OCI-LY7 (cell line): Measurements from ENCODE around the gene PIGZ. TPM values are rescaled to one million over a fixed set of nuclear protein-coding genes. Genes with fewer than 3 reads are reported as not detected.
A peak's percentile ranks its signal among the peaks of the same experiment; 100 is the strongest.

Experiments used
- BruUV-seq: library from RNA; stranded (reverse); fragments of 400-500 nt; replicated peaks from 2 replicates; lab custom pipeline; 2021; lab: Mats Ljungman, UMichigan
- CTCF ChIA-PET: fragments of 300-600 bp; sonication (Branson Sonifier 250); formaldehyde crosslinking; loops from one replicate; lab custom pipeline; 2022; ENCODE audit warnings: antibody characterized with exemption; ENCODE audit not compliant: unreplicated experiment; lab: Charles Lee
- POLR2A ChIA-PET: fragments of 300-600 bp; sonication (Branson Sonifier 250); formaldehyde crosslinking; loops from one replicate; lab custom pipeline; 2022; ENCODE audit warnings: antibody characterized with exemption; lab: Charles Lee
- DNase-seq: peaks from one replicate; pipeline ENCODE4 v3.0.0-alpha.2; 2015; ENCODE audit warnings: low spot score
- H2AFZ ChIP-seq: fragments of 200-600 bp; sonication (generic), shearing (Covaris generic); 2 replicates; pipeline ENCODE4 v1.6.1; 2014; ENCODE audit warnings: mild to moderate bottlenecking, antibody characterized with exemption, low read length, moderate library complexity
- H3K27ac ChIP-seq: fragments of 200-600 bp; sonication (generic); 2 replicates; pipeline ENCODE4 v1.5.1; 2014; ENCODE audit warnings: mixed run types, low read depth, mild to moderate bottlenecking, moderate library complexity, low read length, inconsistent platforms; ENCODE audit not compliant: poor library complexity, severe bottlenecking
- H3K36me3 ChIP-seq: fragments of 200-600 bp; sonication (generic); 2 replicates; pipeline ENCODE4 v1.6.1; 2014; ENCODE audit warnings: mild to moderate bottlenecking, antibody characterized with exemption, low read length, moderate library complexity, mixed read lengths; ENCODE audit not compliant: insufficient read depth
- H3K4me1 ChIP-seq: fragments of 200-600 bp; sonication (generic); 2 replicates; pipeline ENCODE4 v1.5.1; 2014; ENCODE audit warnings: mild to moderate bottlenecking, low read length; ENCODE audit not compliant: insufficient read depth, poor library complexity, severe bottlenecking
- H3K4me2 ChIP-seq: fragments of 200-600 bp; sonication (generic); 2 replicates; pipeline ENCODE4 v1.6.1; 2014; ENCODE audit warnings: mild to moderate bottlenecking, low read length
- H3K4me3 ChIP-seq: fragments of 200-600 bp; sonication (generic); 2 replicates; pipeline ENCODE4 v1.5.1; 2014; ENCODE audit warnings: mild to moderate bottlenecking, low read depth, low read length; ENCODE audit not compliant: poor library complexity, severe bottlenecking
- H3K79me2 ChIP-seq: fragments of 200-600 bp; sonication (generic); 2 replicates; pipeline ENCODE4 v1.6.1; 2016; ENCODE audit warnings: low read depth, mild to moderate bottlenecking, low read length, moderate library complexity, mixed read lengths; ENCODE audit not compliant: insufficient read depth
- H3K9me2 ChIP-seq: fragments of 200-600 bp; sonication (generic); 2 replicates; pipeline ENCODE4 v1.6.1; 2016; ENCODE audit warnings: mild to moderate bottlenecking, low read length, mixed read lengths; ENCODE audit not compliant: insufficient read depth
- H3K9me3 ChIP-seq: fragments of 200-600 bp; sonication (generic); 2 replicates; pipeline ENCODE4 v1.6.1; 2014; ENCODE audit warnings: mild to moderate bottlenecking, mixed run types, low read length, mixed read lengths
- H4K20me1 ChIP-seq: fragments of 200-600 bp; sonication (generic); 2 replicates; pipeline ENCODE4 v1.6.1; 2014; ENCODE audit warnings: mild to moderate bottlenecking, antibody characterized with exemption, low read length, moderate library complexity, mixed read lengths; ENCODE audit not compliant: insufficient read depth
- CTCF ChIP-seq: fragments of 200-600 bp; sonication (generic); conservative IDR thresholded peaks from 2 replicates; pipeline ENCODE4 v1.5.1; 2014; ENCODE audit warnings: mild to moderate bottlenecking, antibody characterized with exemption, low read length, moderate library complexity, mixed read lengths
- EZH2phosphoT487 ChIP-seq: fragments of 200-600 bp; sonication (generic); IDR thresholded peaks from 2 replicates; pipeline ENCODE4 v1.6.1; 2018; ENCODE audit warnings: low read depth, borderline replicate concordance, mild to moderate bottlenecking, mixed run types, antibody characterized with exemption, low read length, moderate library complexity, mixed read lengths
- intact Hi-C: fragments of 100-400 bp; cut with micrococcal nuclease; formaldehyde crosslinking; loops from one replicate; pipeline ENCODE4 v1.10.0; 2022; ENCODE audit not compliant: unreplicated experiment
- total RNA-seq, 2 experiments: library from RNA; depleted of rRNA in 1 of 2; stranded (reverse); fragments of >200 nt in 1 of 2; shearing (Covaris generic) in 1 of 2; gene quantifications; 2 replicates each; pipeline ENCODE4 v1.2.3, GENCODE V29; 2014 to 2022

PIGZ gene
- total RNA-seq, 2 experiments from 2014 or later, result not detected

DNA sequence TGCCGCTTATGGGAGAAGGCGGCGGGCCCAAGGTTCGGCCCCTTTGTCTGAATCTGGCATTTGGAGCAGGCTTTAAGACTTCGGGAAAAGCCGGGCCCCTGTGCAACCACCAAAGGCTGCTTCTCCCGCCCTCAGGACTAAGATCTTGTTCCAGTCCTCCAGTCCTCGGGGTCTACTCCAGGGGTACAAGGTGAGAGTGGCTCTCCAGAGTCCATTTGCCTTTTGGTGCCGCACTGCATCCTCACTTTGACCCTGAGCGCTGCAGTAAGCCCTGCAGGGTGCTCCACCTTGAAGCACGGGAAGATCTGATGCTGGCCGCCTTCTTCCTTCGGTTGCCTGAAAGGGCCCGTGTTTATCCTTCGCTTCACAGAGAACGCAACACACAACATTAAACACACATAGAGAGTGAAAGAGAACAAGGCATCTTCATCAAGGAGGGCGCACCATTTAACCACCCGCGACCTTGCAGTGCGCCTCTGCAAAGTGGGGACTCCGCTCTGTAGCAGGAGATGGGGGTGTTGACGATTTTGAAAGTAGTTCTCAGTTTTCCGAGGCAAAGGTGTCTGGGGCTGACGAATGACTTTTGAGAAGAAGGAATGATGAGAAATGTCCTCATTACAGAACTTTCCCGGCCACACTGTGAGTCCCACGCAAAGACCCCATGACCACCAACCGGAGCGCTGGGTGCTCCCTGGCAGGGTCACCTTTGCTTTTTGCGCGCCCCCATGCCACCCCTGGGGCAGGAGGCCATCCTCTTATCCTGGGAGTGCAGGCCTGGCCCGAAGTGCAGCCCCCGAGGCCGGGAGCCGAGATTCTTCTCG is 1.0 kb downstream of the PIGZ start:
- Histone ChIP-seq H3K4me2 (peak overlapping the region; percentile 42; the same call in 1 of the 2 replicates), H3K4me3 (no peak overlapping the region), H3K9me3 (no peaks in the 10 kb centered on the region), H4K20me1 (no peaks in the 10 kb centered on the region), H3K79me2 (no peaks in the 10 kb centered on the region), H3K4me1 (peaks cover 15% of the 10 kb centered on the region), H2AFZ (no peak overlapping the region), H3K36me3 (no peaks in the 10 kb centered on the region), H3K27ac (no peak overlapping the region), H3K9me2 (no peaks in the 10 kb centered on the region)
- TF ChIP-seq CTCF, result no peak
- no peak for TF ChIP-seq EZH2phosphoT487
- ChIA-PET CTCF (no interaction called here), POLR2A (no interaction called here)
- no peak for DNase-seq
- intact Hi-C loops, result loop anchor here (10.0 kb wide), 1 partner anchor 253 kb away; the partner anchor contains the start of genes CEP19 and PIGX
- no TSS peak for BruUV-seq

DNA sequence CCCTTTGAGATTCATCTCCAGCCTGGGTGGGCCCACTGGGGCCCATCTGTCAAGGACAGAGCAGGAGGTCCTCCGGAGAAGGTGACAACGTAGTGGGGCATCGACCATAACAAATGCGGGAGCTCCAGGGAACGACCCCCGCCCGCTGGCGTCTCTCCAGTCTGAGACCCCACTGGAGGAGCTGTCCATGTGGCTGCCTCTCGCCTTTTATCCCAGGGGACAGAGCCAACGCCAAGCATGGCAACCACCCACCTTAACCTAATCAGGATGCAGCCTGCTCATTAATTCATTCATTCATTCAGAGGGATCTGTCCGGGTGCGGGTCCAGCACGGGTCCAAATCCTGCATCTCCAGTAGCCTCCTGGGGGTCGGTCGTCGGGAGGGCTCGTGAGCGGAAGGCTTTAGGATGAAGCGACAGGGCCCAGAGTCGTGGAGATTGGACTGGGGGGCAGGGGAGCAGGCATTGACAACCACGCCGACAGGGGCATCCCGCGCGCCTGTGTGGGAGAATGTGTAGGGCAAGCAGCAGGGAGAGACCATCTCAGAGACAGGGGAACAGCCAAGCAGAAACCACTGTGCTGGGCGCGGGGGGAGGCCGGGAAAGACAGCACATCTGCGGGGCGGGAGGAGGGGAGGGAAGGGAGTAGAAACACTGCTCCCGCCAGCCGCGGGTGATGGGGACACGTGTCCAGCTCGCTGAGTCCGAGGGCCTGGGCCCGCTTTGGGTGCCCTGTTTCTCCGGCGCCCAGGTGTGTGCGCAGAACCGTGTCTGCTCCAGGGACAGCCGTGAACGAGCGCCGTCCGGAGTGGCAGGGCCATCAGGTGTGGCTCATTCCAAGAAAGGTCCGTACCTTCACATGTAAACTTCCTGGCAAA is 1.9 kb downstream of the PIGZ start:
- H3K36me3 ChIP-seq, result no peaks in the 10 kb centered on the region
- H3K4me3 ChIP-seq, result no peak overlapping the region
- H2AFZ ChIP-seq, result no peak overlapping the region
- ChIA-PET POLR2A (interaction anchor here (0.8 kb wide), 1 partner anchor 337 kb away, joined by 3 read pairs; no protein-coding TSS in a partner anchor), CTCF (no interaction called here)
- intact Hi-C loops, result loop anchor here (10.0 kb wide), 1 partner anchor 252 kb away; the partner anchor contains the start of genes CEP19 and PIGX
- no peaks in the 10 kb centered on the region for H3K9me2 ChIP-seq
- DNase-seq, result no peak
- no peaks in the 10 kb centered on the region for H3K79me2 ChIP-seq
- BruUV-seq, result no TSS peak
- H3K4me2 ChIP-seq, result no peak overlapping the region
- no peaks in the 10 kb centered on the region for H3K9me3 ChIP-seq
- H4K20me1 ChIP-seq, result no peaks in the 10 kb centered on the region
- TF ChIP-seq EZH2phosphoT487 (no peak), CTCF (no peak)
- H3K4me1 ChIP-seq, result peaks cover 19% of the 10 kb centered on the region
- no peak overlapping the region for H3K27ac ChIP-seq
